NT2/D1 (cell line): ENCODE results near the gene XIST.

Experiments used
- SUZ12 ChIP-seq: IDR thresholded peaks from 2 replicates; pipeline ENCODE4 v1.6.1; 2011; ENCODE audit not compliant: insufficient read length, insufficient read depth; ENCODE audit errors: extremely low read depth
- YY1 ChIP-seq: IDR thresholded peaks from 2 replicates; pipeline ENCODE4 v1.6.1; 2011; ENCODE audit not compliant: insufficient read length, insufficient read depth

DNA sequence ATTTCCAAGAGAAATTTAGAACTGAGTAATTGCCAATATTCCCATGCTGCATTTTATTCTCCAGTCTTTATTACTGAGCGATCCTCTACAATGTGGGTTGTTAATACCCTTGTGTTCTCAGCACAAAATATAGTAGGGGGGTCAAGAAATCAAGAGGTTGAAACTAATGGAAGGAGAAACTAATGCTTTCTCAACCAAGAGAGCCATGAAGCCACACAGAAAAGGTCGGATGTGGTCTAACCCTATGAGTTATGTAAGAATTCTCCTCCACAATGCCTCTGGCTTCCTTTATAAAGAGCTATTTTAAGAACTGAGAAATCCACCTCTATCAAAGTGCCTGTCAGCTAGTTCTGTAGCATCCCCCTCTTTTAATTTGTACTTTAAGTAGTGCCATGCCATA lies 21.0 kb downstream of the XIST start:
- TF ChIP-seq YY1 (no peak), SUZ12 (no peak)
